SK-N-SH (cell line): Measurements from ENCODE around the gene NBEA.

Source experiments
- CTCF ChIP-seq: fragments of 200-600 bp; sonication (generic); IDR thresholded peaks from 2 replicates; pipeline ENCODE4 v1.6.1; 2017; ENCODE audit warnings: antibody characterized with exemption, mild to moderate bottlenecking, moderate library complexity
- EP300 ChIP-seq, 2 experiments: IDR thresholded peaks; 2 replicates each; pipeline versions ENCODE4 v1.4.0 to v1.6.1; 2012; ENCODE audit warnings: borderline replicate concordance in 1 of 2, low read depth in 1 of 2, low read length in 1 of 2
- GABPA ChIP-seq: IDR thresholded peaks from 2 replicates; pipeline ENCODE4 v1.4.0; 2012; ENCODE audit warnings: low read depth, mild to moderate bottlenecking
- IRF3 ChIP-seq: fragments of 150-350 bp; IDR thresholded peaks from 2 replicates; pipeline ENCODE4 v1.6.1; 2016; ENCODE audit warnings: mild to moderate bottlenecking, low read depth, low read length
- SIN3A ChIP-seq: IDR thresholded peaks from 2 replicates; pipeline ENCODE4 v1.6.1; 2012; ENCODE audit warnings: low read depth, mild to moderate bottlenecking, low read length, moderate library complexity, borderline replicate concordance
- SMC3 ChIP-seq: IDR thresholded peaks from 2 replicates; pipeline ENCODE4 v1.6.1; 2012; ENCODE audit warnings: low read depth, low read length, improper control_type of control experiment
- TEAD4 ChIP-seq: IDR thresholded peaks from 2 replicates; pipeline ENCODE4 v1.4.0; 2012; ENCODE audit warnings: mild to moderate bottlenecking, borderline replicate concordance; ENCODE audit not compliant: insufficient read depth
- USF2 ChIP-seq: fragments of 150-350 bp; IDR thresholded peaks from 2 replicates; pipeline ENCODE4 v1.6.1; 2017; ENCODE audit warnings: antibody characterized with exemption, low read length, low read depth, borderline replicate concordance

GRCh38 chr13:35131471-35131870, 189.4 kb downstream of the NBEA start:
- TF ChIP-seq SIN3A: no peak
- TF ChIP-seq CTCF: no peak
- no peak for TF ChIP-seq GABPA
- TF ChIP-seq TEAD4: no peak
- TF ChIP-seq USF2: no peak
- no peak for TF ChIP-seq EP300 (IDR thresholded peaks at IDR 0.05; ENCODE audit: borderline replicate concordance in 1 of 2, low read depth in 1 of 2, low read length in 1 of 2)
- TF ChIP-seq SMC3: no peak
- TF ChIP-seq IRF3: no peak
